Cardiac muscle cell (in vitro differentiated cells and primary cell): Measurements from ENCODE around the gene FCHO2. TPM values are rescaled to one million over a fixed set of nuclear protein-coding genes. Genes with fewer than 3 reads are reported as not detected.

Source experiments
- DNase-seq, 2 donors: peaks; one replicate each; pipeline versions ENCODE4 v3.0.0 to v3.0.0-alpha.2; 2010 to 2017; ENCODE audit warnings: low read depth in 1 of 2, low spot score in 1 of 2
- H3K27ac ChIP-seq: fragments of 200-600 bp; sonication (generic); 2 replicates; pipeline ENCODE4 v1.5.1; 2016
- H3K27me3 ChIP-seq: fragments of 200-600 bp; sonication (generic); 2 replicates; pipeline ENCODE4 v1.6.0; 2016; ENCODE audit warnings: control low read depth
- H3K36me3 ChIP-seq: fragments of 200-600 bp; sonication (generic); 2 replicates; pipeline ENCODE4 v1.5.1; 2016; ENCODE audit warnings: control low read depth
- H3K4me1 ChIP-seq: fragments of 200-600 bp; sonication (generic); 2 replicates; pipeline ENCODE4 v1.8.1; 2017; ENCODE audit warnings: low read depth, mild to moderate bottlenecking, mixed run types
- H3K4me3 ChIP-seq: fragments of 200-600 bp; sonication (generic); 2 replicates; pipeline ENCODE4 v1.5.1; 2016; ENCODE audit warnings: mild to moderate bottlenecking
- H3K9me3 ChIP-seq: fragments of 200-600 bp; sonication (generic); 2 replicates; pipeline ENCODE4 v1.5.1; 2017; ENCODE audit warnings: low read depth, mild to moderate bottlenecking, control low read depth
- CTCF ChIP-seq: IDR thresholded peaks from 2 replicates; pipeline ENCODE4 v1.5.1; 2012; ENCODE audit warnings: low read depth, mild to moderate bottlenecking, low read length
- polyA plus RNA-seq: library from polyadenylated mRNA; unstranded; fragments of >200 nt; fragmentation: Nextera tagmentation; extraction: Ambion mirVana; gene quantifications from 2 replicates; pipeline ENCODE4 v1.2.1, GENCODE V29; 2016
- total RNA-seq: library from RNA; depleted of rRNA; stranded (reverse); fragments of >200 nt; gene quantifications from 2 replicates; pipeline ENCODE4 v1.2.3, GENCODE V29; 2016

The FCHO2 gene
- total and polyA plus RNA-seq, 2 experiments from 2014 or later, result 6.9 to 7.5 TPM

GRCh38 chr5:73037545-73037944 lies 81.7 kb downstream of the FCHO2 start:
- no peaks in the 10 kb centered on the region for H3K27me3 ChIP-seq
- H3K9me3 ChIP-seq, result no peaks in the 10 kb centered on the region
- no peak for TF ChIP-seq CTCF
- H3K36me3 ChIP-seq, result peaks cover 3% of the 10 kb centered on the region
- H3K27ac ChIP-seq, result no peak overlapping the region
- H3K4me1 ChIP-seq, result no peaks in the 10 kb centered on the region
- no peak for DNase-seq
- H3K4me3 ChIP-seq, result no peak overlapping the region

DNA sequence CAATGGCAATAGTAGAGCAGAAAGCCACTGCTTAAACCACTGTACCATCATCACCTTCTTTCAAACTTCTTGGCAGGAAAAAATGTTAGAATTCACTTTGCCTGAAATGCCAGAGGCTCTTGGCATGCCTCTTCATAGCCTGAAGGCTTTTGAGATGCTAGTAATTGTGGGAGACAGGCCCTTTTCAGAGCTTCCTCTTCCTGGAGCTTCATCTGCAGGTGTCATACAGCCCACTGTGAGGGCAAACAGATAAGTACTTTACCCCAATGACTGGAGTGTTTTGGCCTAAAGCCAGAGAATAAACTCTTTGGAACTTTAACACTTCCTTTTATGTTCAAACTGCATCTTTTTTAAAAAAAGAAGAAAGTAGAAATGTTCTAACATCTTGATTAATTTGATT lies 83.2 kb downstream of the FCHO2 start:
- no peaks in the 10 kb centered on the region for H3K9me3 ChIP-seq
- no peak for TF ChIP-seq CTCF
- peaks cover 3% of the 10 kb centered on the region for H3K36me3 ChIP-seq
- no peak overlapping the region for H3K4me3 ChIP-seq
- H3K4me1 ChIP-seq, result no peaks in the 10 kb centered on the region
- DNase-seq, result no peak
- H3K27me3 ChIP-seq, result no peaks in the 10 kb centered on the region
- no peak overlapping the region for H3K27ac ChIP-seq

GRCh38 chr5:73042993-73043392 lies 87.2 kb downstream of the FCHO2 start:
- DNase-seq, result no peak
- no peak for TF ChIP-seq CTCF
- Histone ChIP-seq H3K4me1 (no peaks in the 10 kb centered on the region), H3K27me3 (no peaks in the 10 kb centered on the region), H3K27ac (no peak overlapping the region), H3K9me3 (no peaks in the 10 kb centered on the region), H3K4me3 (no peak overlapping the region), H3K36me3 (peaks cover 2% of the 10 kb centered on the region)

DNA sequence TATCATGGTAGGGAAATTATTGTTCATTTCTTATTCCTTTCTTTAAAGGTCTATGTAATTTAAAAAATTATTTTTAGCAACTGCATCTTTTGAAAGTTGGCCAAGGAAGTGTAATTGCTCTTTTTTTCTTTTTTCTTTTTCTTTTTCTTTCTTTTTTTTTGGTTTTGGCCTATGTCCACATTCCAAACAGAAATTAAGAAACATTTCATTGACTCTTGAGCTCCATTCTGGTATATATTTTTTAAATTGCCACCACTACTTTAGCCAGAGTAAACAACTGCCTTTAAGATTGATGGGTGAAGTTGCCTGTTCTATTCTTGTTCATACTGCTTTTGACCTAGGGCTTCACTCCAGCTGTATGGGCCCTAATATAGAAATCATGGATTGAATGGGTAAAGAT lies 88.7 kb downstream of the FCHO2 start:
- DNase-seq, result no peak
- TF ChIP-seq CTCF, result no peak
- no peak overlapping the region for H3K4me3 ChIP-seq
- no peaks in the 10 kb centered on the region for H3K27me3 ChIP-seq
- H3K4me1 ChIP-seq, result no peaks in the 10 kb centered on the region
- no peaks in the 10 kb centered on the region for H3K36me3 ChIP-seq
- H3K27ac ChIP-seq, result no peak overlapping the region
- no peaks in the 10 kb centered on the region for H3K9me3 ChIP-seq

GRCh38 chr5:73045623-73046022 lies 89.8 kb downstream of the FCHO2 start:
- no peak for DNase-seq
- no peak overlapping the region for H3K27ac ChIP-seq

More at GRCh38 chr5:73045623-73046022, 89.8 kb downstream of the FCHO2 start:
- no peak for TF ChIP-seq CTCF
- H3K4me3 ChIP-seq, result no peak overlapping the region
- H3K4me1 ChIP-seq, result no peaks in the 10 kb centered on the region
- no peaks in the 10 kb centered on the region for H3K27me3 ChIP-seq
- no peaks in the 10 kb centered on the region for H3K9me3 ChIP-seq
- H3K36me3 ChIP-seq, result no peaks in the 10 kb centered on the region
